Measurements from ENCODE around the gene INPP5D. TPM values are rescaled to one million over a fixed set of nuclear protein-coding genes. Genes with fewer than 3 reads are reported as not detected.

INPP5D gene
- total and polyA plus RNA-seq, 2 of the 8 experiments (the other 6 are each of a cell fraction or from before 2014, with no cell fraction given), result 4.5 to 7.1 TPM

DNA sequence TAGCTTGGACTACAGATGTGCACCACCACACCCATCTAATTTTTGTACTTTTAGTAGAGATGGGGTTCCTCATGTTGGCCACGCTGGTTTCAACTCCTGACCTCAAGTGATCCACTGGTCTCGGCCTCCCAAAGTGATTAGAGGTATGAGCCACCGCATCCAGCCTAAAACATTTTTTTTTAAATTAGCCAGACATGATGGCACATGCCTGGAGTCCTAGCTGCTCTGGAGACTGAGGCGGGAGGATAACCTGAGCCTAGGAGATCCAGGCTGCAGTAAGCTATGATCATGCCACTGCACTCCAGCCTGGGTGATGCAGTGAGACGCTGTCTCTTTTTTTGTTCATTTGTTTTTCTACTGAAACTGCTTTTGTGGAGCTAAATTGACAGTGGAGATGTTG, 126.7 kb downstream of the INPP5D start (continued):
- no peak for TF ChIP-seq KDM5A (IDR thresholded peaks at IDR 0.05; ENCODE audit: low read length)
- TF ChIP-seq CHD1 (IDR thresholded peaks at IDR 0.05; ENCODE audit: low read depth, low read length), result no peak
- no peak for TF ChIP-seq SP1 (IDR thresholded peaks at IDR 0.05; ENCODE audit: low read depth, low read length)
- no peak for TF ChIP-seq BCL11A (IDR thresholded peaks at IDR 0.05; ENCODE audit: low read depth in 2 of 2, low read length in 2 of 2)
- no peak for TF ChIP-seq YY1 (IDR thresholded peaks at IDR 0.05; ENCODE audit: low read depth, low read length)
- no peak for TF ChIP-seq GABPA (IDR thresholded peaks at IDR 0.05; ENCODE audit: borderline replicate concordance, insufficient read depth, low read length)
- no peak for TF ChIP-seq CBX8 (IDR thresholded peaks at IDR 0.05; ENCODE audit: borderline replicate concordance, low read depth, low read length)

Measured in H1 (cell line).